ENCODE measurements around the gene CYB561. TPM values are rescaled to one million over a fixed set of nuclear protein-coding genes. Genes with fewer than 3 reads are reported as not detected.

The CYB561 gene
- total RNA-seq, 1 donor from 2014 or later: 1.7 TPM

DNA sequence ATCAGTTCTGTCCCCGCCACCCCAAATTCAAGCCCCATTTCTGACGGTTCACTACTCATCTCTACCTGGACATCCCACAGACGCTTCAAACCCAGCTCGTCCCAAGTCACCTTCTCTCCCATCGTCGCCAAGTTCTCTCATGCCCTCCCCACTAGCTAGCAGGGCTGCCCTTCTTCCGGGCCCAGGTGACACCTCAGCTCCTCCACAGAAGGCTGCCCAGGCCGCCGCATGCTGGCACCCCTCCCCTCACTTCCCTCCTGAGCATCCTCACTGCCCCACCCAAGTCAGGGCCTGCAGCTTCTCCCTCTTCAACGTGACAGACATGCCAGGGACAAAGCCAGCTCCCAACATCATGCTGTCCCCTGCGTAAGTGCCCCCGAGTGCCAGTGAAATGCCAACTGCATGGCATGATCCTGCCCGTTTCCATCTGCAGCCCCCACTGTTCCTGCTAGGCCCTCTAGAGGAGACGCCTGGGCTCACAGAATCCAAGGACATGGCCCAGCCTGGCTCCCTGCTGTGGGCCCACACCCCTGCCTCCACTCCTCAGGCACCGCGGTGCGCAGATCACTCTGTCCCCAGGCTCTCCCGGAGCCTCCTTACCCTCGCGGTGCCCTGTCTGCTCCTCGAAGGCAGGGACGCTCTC is 5.9 kb downstream of the CYB561 start:
- intact Hi-C loops (cut with micrococcal nuclease): no loop called here
- DNase-seq: peak; percentile 74
- peaks cover 8% of the 10 kb centered on the region for H3K27me3 Mint-ChIP-seq
- peak overlapping the region; percentile 86 for H3K27ac Mint-ChIP-seq
- H3K4me3 Mint-ChIP-seq: peak overlapping the region; percentile 62
- H3K9me3 Mint-ChIP-seq: no peaks in the 10 kb centered on the region
- H3K36me3 Mint-ChIP-seq (ENCODE audit: low read depth): peaks cover 1% of the 10 kb centered on the region
- peaks cover 34% of the 10 kb centered on the region for H3K4me1 Mint-ChIP-seq

DNA sequence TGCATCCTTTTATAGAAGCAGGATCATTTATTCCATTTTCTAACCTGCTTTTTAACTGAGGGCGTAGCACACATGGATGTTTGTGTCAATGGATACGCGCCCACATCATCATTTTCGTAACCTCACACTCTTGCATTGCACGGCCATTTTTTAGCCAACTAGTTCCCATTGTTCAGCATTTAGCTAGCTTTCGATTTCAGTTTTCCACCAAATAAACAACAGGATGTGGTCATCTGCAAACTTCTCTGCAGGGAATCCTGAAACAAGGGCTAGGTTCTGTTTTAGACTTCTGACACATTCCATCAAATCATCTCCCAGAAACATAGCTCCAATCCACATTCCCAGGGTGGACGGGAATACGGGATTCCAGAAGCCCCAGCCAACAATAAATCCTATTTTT is 6.4 kb downstream of the CYB561 start:
- H3K27ac Mint-ChIP-seq: peak overlapping the region; percentile 86
- H3K27me3 Mint-ChIP-seq: peaks cover 3% of the 10 kb centered on the region
- intact Hi-C loops (cut with micrococcal nuclease): no loop called here
- no peaks in the 10 kb centered on the region for H3K9me3 Mint-ChIP-seq
- peak overlapping the region; percentile 62 for H3K4me3 Mint-ChIP-seq
- peaks cover 33% of the 10 kb centered on the region for H3K4me1 Mint-ChIP-seq
- peaks cover 1% of the 10 kb centered on the region for H3K36me3 Mint-ChIP-seq (ENCODE audit: low read depth)
- DNase-seq: peak; percentile 83

DNA sequence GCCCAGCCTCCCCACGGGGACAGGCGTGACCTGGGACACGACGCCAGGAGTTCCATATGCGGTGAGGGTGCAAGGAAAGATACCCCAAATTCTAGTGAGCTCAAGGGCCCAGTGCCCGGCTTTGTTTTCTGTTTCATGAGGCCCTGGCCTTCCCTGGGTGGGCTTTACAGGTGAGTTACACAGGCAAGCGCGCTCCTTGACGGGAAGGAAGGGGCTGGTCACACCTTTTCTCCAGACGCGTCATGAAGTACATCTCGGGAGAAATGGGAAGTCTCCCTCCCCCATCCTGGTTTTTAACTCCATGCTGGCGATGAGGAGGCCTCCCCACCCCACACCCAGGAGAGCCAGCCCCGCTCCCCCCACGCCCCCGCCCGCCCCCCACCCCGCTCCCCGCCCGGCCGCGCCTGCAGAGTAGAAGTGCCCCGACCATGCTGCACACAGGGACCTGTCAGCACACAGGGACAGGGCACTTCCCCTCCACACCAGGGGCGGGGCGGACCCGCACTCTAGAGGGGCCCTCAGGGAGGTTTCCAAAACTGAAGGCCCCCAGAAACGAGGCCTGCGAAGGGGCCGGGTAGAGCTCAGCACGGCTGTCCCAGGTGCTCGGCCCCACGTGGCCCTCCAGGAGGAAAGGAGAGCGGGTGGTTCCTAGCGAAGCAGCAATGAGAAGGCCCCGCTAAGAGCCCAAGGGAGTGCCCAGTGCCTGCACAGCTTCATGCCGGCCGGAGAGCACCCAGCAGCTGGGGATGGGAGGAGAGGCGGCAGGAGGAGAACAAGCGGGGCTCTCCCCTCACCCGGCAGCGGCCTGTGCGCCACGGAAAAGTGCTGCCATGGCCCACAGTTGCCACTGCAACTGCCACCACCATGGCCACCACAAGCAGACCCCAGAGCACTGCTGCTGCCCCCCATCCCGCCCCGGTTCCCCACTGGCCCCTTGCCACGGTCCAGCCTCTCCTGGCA is 7.7 kb downstream of the CYB561 start:
- no peak for DNase-seq
- Mint-ChIP-seq H3K9me3 (no peaks in the 10 kb centered on the region), H3K27ac (no peak overlapping the region), H3K27me3 (no peaks in the 10 kb centered on the region), H3K4me3 (no peak overlapping the region), H3K36me3 (ENCODE audit: low read depth) (peaks cover 1% of the 10 kb centered on the region), H3K4me1 (peaks cover 45% of the 10 kb centered on the region)
- intact Hi-C loops (cut with micrococcal nuclease): no loop called here

DNA sequence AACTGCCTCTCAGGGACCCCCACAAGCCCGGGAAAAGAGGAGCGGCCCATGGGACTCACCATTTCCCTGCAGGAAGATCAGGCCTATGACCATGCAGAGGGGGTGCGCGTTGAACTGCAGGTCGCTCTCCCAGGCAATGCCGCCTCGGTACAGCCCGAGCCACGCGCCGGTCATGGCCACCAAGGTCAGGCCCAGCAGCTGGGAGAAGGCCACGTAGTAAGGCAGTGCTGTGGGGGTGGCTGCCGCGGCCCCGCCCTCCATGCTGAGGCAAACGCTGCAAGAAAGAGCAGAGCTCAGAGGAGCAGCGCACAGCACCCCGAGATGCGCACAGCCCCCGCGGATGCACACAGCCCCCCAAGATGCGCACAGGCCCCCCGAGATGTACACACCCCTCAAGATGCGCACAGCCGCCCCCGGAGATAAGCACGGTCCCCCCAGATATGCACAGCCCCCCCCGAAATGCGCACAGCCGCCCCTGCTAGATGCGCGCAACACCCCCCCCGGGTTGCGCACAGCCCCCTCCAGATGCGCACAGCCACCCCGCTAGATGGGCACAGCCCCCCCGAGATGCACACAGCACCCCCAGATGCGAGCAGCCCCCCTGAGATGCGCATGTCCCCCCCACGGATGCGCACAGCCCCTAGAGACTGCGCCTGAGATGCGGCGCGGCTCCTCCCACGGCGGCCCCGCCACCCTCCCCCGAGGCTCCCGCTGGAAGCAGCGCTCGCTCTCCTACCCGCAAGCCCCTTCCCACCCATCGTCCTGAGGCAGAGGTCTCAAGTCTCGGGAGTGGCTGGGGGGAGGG is 8.6 kb downstream of the CYB561 start:
- Mint-ChIP-seq H3K4me3 (no peak overlapping the region), H3K36me3 (ENCODE audit: low read depth) (peaks cover 1% of the 10 kb centered on the region), H3K9me3 (no peaks in the 10 kb centered on the region), H3K27me3 (no peaks in the 10 kb centered on the region), H3K4me1 (peaks cover 50% of the 10 kb centered on the region), H3K27ac (no peak overlapping the region)
- no peak for DNase-seq
- intact Hi-C loops (cut with micrococcal nuclease): no loop called here

- Mint-ChIP-seq H3K27me3 (no peaks in the 10 kb centered on the region), H3K4me1 (peaks cover 48% of the 10 kb centered on the region), H3K4me3 (no peak overlapping the region), H3K9me3 (no peaks in the 10 kb centered on the region), H3K36me3 (ENCODE audit: low read depth) (peaks cover 1% of the 10 kb centered on the region), H3K27ac (no peak overlapping the region)
- intact Hi-C loops (cut with micrococcal nuclease): no loop called here
- DNase-seq: no peak
Measured at GRCh38 chr17:63436523-63437110, 9.5 kb downstream of the CYB561 start.

DNA sequence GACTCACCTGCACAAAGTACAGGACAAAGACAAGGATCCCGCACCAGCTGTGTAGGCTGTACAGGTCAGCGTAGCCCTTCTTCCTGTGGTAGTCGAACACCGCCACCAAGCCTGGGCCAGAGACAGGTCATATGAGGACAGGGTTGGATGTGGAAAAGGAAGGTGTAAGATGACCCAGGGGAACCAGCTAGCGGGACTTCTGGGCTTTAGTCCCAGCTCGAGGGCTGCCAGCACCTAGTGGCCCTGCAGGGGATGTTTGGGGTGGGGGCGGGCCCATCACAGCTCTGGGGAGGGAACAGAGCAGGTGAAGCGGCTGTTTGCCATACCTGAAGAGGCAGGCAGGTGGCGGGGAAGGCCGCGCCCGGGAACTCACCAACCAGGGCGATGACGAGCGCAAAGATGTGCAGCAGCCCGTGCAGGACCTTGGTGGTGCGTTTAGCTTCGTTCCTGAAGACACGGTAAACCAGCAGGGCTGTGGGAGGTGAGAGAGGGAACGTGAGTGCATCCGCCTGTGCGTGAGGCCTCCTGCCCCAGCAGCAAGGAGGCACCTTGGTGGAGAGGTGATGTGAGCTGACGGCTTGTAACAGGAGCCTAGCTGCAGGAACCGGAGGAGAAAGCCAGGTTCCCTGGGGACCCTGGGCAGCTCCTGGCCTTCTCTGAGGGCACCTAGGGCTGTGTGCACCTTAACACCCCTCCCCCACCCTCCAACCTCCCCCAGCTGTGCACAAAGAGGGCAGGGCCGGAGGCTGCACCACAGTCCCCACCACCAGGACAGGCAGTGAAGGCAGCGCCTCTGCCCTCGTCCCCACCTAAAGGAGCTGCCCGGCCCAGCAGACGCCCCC is 10.2 kb downstream of the CYB561 start:
- Mint-ChIP-seq H3K4me3 (no peak overlapping the region), H3K4me1 (peaks cover 46% of the 10 kb centered on the region), H3K27me3 (no peaks in the 10 kb centered on the region), H3K36me3 (ENCODE audit: low read depth) (peaks cover 1% of the 10 kb centered on the region), H3K27ac (no peak overlapping the region), H3K9me3 (no peaks in the 10 kb centered on the region)
- no peak for DNase-seq
- intact Hi-C loops (cut with micrococcal nuclease): no loop called here

DNA sequence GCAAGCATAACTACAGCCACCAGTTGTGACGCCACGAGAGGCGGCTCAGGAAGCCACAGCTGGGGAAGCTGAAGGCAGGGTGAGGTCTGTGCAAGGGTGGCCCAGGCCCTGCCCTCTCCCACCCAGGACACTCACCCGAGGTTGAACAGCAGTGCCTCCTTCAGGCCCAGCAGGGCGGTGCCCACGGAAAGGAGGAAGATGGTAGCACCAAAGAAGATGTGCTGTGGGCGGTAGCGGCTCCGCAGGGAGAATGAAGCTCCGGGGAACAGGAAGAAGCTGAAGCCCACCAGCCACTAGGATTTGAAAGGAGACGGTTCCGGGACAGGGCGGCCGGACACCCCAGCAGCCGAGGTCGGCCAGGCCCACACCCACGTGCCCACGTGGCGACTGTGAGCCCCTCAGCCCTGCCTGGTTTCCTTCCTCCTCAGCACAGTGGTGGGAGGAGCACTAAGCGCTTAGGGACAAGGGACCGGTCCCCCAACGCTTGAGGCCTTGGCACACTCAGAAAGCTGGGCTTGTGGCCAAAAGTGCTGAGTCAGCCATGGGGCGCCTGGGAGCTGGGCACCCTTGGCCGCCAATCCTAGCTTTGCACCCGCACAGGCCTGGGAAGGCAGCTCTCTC is 11.0 kb downstream of the CYB561 start:
- Mint-ChIP-seq H3K36me3 (ENCODE audit: low read depth) (peaks cover 1% of the 10 kb centered on the region), H3K4me3 (peak overlapping the region; percentile 34), H3K4me1 (peaks cover 40% of the 10 kb centered on the region), H3K27me3 (no peaks in the 10 kb centered on the region), H3K9me3 (no peaks in the 10 kb centered on the region), H3K27ac (peak overlapping the region; percentile 67)
- peak; percentile 88 for DNase-seq
- intact Hi-C loops (cut with micrococcal nuclease): no loop called here

- H3K4me1 Mint-ChIP-seq: peaks cover 41% of the 10 kb centered on the region
- peak overlapping the region; percentile 9 for H3K27ac Mint-ChIP-seq
- no peak for DNase-seq
- intact Hi-C loops (cut with micrococcal nuclease): no loop called here
- no peak overlapping the region for H3K4me3 Mint-ChIP-seq
- H3K27me3 Mint-ChIP-seq: no peaks in the 10 kb centered on the region
- H3K36me3 Mint-ChIP-seq (ENCODE audit: low read depth): peaks cover 1% of the 10 kb centered on the region
- H3K9me3 Mint-ChIP-seq: no peaks in the 10 kb centered on the region
Measured at GRCh38 chr17:63433746-63434591, 12.1 kb downstream of the CYB561 start.

DNA sequence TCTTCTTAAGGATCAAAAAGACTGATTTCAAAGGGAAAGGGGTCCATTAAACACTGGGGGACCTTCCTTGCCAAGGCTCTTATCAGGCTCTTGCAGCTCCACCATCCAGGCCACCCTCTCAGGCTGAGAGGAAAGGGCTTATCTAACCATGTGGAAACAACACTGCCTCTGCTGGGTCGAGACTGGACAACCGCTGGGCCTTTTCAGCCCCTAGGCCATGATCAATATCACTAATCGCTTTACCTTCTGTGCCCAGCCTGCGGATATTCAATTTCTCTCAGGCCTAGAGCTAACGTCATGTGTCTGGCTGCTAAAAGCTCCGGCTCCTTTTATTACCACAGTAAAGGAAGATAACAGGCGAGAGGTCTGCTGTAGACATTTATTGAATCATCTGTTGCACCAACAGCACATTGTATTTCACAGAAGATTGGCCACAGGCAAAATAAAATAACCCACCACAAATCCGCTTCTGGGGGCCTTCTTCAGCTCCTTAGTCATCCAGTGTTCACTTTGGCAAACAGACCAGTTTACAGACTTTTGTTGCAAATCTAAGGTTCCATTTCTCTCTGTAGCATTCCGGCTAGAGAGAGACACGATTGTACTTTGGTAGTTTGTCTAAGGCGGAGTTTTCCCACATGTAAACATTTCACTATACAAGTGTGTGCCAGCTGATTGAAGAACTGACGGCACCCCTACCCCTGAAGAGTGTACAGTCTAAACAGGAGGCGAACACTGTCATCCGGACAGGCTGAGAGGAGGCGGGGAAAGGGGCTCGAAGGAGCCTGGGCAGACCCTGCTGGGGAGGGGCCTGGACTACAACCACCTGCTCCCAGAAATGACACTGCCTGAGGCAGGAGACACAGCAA is 13.9 kb downstream of the CYB561 start:
- peaks cover 54% of the 10 kb centered on the region for H3K4me1 Mint-ChIP-seq
- intact Hi-C loops (cut with micrococcal nuclease): no loop called here
- H3K4me3 Mint-ChIP-seq: no peak overlapping the region
- no peak for DNase-seq
- peaks cover 1% of the 10 kb centered on the region for H3K36me3 Mint-ChIP-seq (ENCODE audit: low read depth)
- peak overlapping the region; percentile 41 for H3K27ac Mint-ChIP-seq
- H3K9me3 Mint-ChIP-seq: no peaks in the 10 kb centered on the region
- no peaks in the 10 kb centered on the region for H3K27me3 Mint-ChIP-seq

- H3K4me3 Mint-ChIP-seq: no peak overlapping the region
Measured at GRCh38 chr17:63431618-63431938, 14.5 kb downstream of the CYB561 start.

DNA sequence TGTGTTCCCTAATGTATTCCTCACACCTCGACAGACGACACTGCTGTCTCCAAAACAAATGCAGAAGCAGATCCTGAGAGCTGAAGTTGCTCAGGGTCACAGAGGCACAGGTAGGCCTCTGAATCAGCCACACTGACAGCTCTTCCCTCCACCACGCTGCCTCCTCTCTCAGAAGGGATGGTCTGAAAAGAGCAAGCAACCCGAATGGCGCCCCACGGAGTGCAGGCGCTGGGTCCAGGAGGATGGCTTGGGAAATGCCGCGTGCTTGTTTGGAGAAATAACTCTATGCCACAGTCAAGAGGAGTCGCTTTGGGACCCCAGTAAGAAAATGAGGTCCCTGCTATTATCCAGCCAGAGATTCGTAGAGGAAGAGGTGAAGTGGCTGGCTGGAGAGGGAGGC is 15.9 kb downstream of the CYB561 start:
- H3K27ac Mint-ChIP-seq: no peak overlapping the region
- no peak for DNase-seq
- peaks cover 61% of the 10 kb centered on the region for H3K4me1 Mint-ChIP-seq
- H3K9me3 Mint-ChIP-seq: no peaks in the 10 kb centered on the region
- H3K36me3 Mint-ChIP-seq (ENCODE audit: low read depth): no peaks in the 10 kb centered on the region
- H3K4me3 Mint-ChIP-seq: no peak overlapping the region
- no peaks in the 10 kb centered on the region for H3K27me3 Mint-ChIP-seq
- intact Hi-C loops (cut with micrococcal nuclease): no loop called here

More at GRCh38 chr17:63431618-63431938, 14.5 kb downstream of the CYB561 start:
- H3K27me3 Mint-ChIP-seq: no peaks in the 10 kb centered on the region
- H3K27ac Mint-ChIP-seq: no peak overlapping the region
- H3K9me3 Mint-ChIP-seq: no peaks in the 10 kb centered on the region
- intact Hi-C loops (cut with micrococcal nuclease): no loop called here
- no peak for DNase-seq
- H3K4me1 Mint-ChIP-seq: peaks cover 58% of the 10 kb centered on the region
- peaks cover 1% of the 10 kb centered on the region for H3K36me3 Mint-ChIP-seq (ENCODE audit: low read depth)

All from activated CD4-positive, alpha-beta T cell treated with anti-CD3 and anti-CD28 coated beads, Interleukin-2, amount 10 ng/mL, durations not matched to agents 24 days and 14 days (primary cell).